Keratinocyte (primary cell): ENCODE results near the gene PIP5K1A.

Experiments
- EZH2 ChIP-seq: IDR thresholded peaks from one replicate; pipeline ENCODE4 v1.6.1; 2012; ENCODE audit warnings: inconsistent platforms, mild to moderate bottlenecking, low read length, moderate library complexity
- TF ChIP-seq, protein P1 (sequence below), 3 experiments: IDR thresholded peaks in 1 of 3; conservative IDR thresholded peaks in 1 of 3; optimal IDR thresholded peaks in 1 of 3; 2 replicates in 2 of 3; 3 replicates in 1 of 3; pipeline versions ENCODE3 to v1.5.1; 2011; ENCODE audit warnings: low read length in 3 of 3, mild to moderate bottlenecking in 3 of 3, moderate library complexity in 2 of 3, control low read depth in 1 of 3, inconsistent platforms in 1 of 3; ENCODE audit not compliant: insufficient read depth in 2 of 3; ENCODE audit errors: extremely low read depth in 1 of 3

DNA sequence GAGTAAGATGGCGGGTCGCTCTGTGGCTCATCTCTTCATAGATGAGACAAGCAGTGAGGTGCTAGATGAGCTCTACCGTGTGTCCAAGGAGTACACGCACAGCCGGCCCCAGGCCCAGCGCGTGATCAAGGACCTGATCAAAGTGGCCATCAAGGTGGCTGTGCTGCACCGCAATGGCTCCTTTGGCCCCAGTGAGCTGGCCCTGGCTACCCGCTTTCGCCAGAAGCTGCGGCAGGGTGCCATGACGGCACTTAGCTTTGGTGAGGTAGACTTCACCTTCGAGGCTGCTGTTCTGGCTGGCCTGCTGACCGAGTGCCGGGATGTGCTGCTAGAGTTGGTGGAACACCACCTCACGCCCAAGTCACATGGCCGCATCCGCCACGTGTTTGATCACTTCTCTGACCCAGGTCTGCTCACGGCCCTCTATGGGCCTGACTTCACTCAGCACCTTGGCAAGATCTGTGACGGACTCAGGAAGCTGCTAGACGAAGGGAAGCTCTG is 39.6 kb upstream of the PIP5K1A start:
- TF ChIP-seq, protein P1, sequence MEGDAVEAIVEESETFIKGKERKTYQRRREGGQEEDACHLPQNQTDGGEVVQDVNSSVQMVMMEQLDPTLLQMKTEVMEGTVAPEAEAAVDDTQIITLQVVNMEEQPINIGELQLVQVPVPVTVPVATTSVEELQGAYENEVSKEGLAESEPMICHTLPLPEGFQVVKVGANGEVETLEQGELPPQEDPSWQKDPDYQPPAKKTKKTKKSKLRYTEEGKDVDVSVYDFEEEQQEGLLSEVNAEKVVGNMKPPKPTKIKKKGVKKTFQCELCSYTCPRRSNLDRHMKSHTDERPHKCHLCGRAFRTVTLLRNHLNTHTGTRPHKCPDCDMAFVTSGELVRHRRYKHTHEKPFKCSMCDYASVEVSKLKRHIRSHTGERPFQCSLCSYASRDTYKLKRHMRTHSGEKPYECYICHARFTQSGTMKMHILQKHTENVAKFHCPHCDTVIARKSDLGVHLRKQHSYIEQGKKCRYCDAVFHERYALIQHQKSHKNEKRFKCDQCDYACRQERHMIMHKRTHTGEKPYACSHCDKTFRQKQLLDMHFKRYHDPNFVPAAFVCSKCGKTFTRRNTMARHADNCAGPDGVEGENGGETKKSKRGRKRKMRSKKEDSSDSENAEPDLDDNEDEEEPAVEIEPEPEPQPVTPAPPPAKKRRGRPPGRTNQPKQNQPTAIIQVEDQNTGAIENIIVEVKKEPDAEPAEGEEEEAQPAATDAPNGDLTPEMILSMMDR (optimal IDR thresholded peaks at IDR 0.05 in 1 of 3, IDR thresholded peaks at IDR 0.05 in 1 of 3, conservative IDR thresholded peaks at IDR 0.05 in 1 of 3; ENCODE audit: extremely low read depth in 1 of 3, insufficient read depth in 2 of 3, low read length in 3 of 3) = no peak
- TF ChIP-seq EZH2 = no peak
